GM19452 (cell line): ENCODE results near the gene FASN.

Source experiments
- ATAC-seq: cut with Tn5 transposase; IDR thresholded peaks from one replicate; pipeline ENCODE4 v1.9.1; 2021; ENCODE audit not compliant: unreplicated experiment

FASN gene

GRCh38 chr17:82089723-82090548, 8.1 kb downstream of the FASN start:
- ATAC-seq, result no peak

GRCh38 chr17:82088838-82089722, 9.0 kb downstream of the FASN start:
- no peak for ATAC-seq

- no peak for ATAC-seq
Observed at GRCh38 chr17:82087961-82088837, 9.8 kb downstream of the FASN start.

- no peak for ATAC-seq
Observed at GRCh38 chr17:82086941-82087906, 10.8 kb downstream of the FASN start.

- no peak for ATAC-seq
Observed at GRCh38 chr17:82085931-82086764, 11.9 kb downstream of the FASN start.

- no peak for ATAC-seq
Observed at GRCh38 chr17:82085031-82085861, 12.8 kb downstream of the FASN start.

- no peak for ATAC-seq
Observed at GRCh38 chr17:82084373-82085030, 13.5 kb downstream of the FASN start.

- no peak for ATAC-seq
Observed at GRCh38 chr17:82083533-82084359, 14.3 kb downstream of the FASN start.

- no peak for ATAC-seq
Observed at GRCh38 chr17:82083009-82083408, 15.0 kb downstream of the FASN start.

- no peak for ATAC-seq
Observed at GRCh38 chr17:82082456-82082855, 15.6 kb downstream of the FASN start.

GRCh38 chr17:82081966-82082365, 16.1 kb downstream of the FASN start:
- no peak for ATAC-seq

GRCh38 chr17:82081546-82081945, 16.5 kb downstream of the FASN start:
- ATAC-seq, result no peak

GRCh38 chr17:82080789-82081464, 17.1 kb downstream of the FASN start:
- ATAC-seq, result no peak

- no peak for ATAC-seq
Observed at GRCh38 chr17:82080048-82080788, 17.8 kb downstream of the FASN start.

GRCh38 chr17:82079001-82079677, 18.9 kb downstream of the FASN start:
- no peak for ATAC-seq
